GM12878 (cell line): ENCODE data around the gene EGR4. TPM values are rescaled to one million over a fixed set of nuclear protein-coding genes. Genes with fewer than 3 reads are reported as not detected.

Source experiments
- ATAC-seq: fragments of 200-7000 bp; cut with Tn5 transposase; 3 replicates; pipeline ENCODE4 v1.9.1; 2020; ENCODE audit warnings: mild to moderate bottlenecking, moderate library complexity
- BruUV-seq: library from RNA; stranded (reverse); fragments of 400-500 nt; replicated peaks from 2 replicates; lab custom pipeline; 2021; lab: Mats Ljungman, UMichigan
- CTCF ChIA-PET: fragments of 300-600 bp; sonication (Branson Sonifier 250); formaldehyde crosslinking; extraction: SDS; loops from one replicate; lab custom pipeline; 2021; ENCODE audit warnings: inconsistent platforms; lab: Yijun Ruan, JAX
- POLR2A ChIA-PET: fragments of 350-600 bp; formaldehyde crosslinking; extraction: SDS; loops from one replicate; lab custom pipeline; 2021; ENCODE audit warnings: inconsistent platforms; lab: Charles Lee
- RAD21 ChIA-PET: fragments of 300-600 bp; sonication (Branson Sonifier 250); formaldehyde crosslinking; loops from one replicate; lab custom pipeline; 2023; ENCODE audit warnings: antibody characterized with exemption; ENCODE audit not compliant: unreplicated experiment; lab: Charles Lee
- SMC1A ChIA-PET: fragments of 300-600 bp; sonication (Branson Sonifier 250); formaldehyde crosslinking; loops from one replicate; lab custom pipeline; 2023; ENCODE audit not compliant: unreplicated experiment, uncharacterized antibody; lab: Charles Lee
- DNase-seq: peaks from one replicate; pipeline ENCODE4 v3.0.0-alpha.2; 2011; ENCODE audit warnings: low read depth, low spot score
- FAIRE-seq: peaks from 3 replicates; lab custom pipeline; 2011; peaks lifted over from hg19 to GRCh38; lab: Jason Lieb, UNC
- H2AFZ ChIP-seq: 2 replicates; pipeline ENCODE4 v1.6.0; 2011; ENCODE audit warnings: low read depth, low read length, control low read depth; ENCODE audit not compliant: control insufficient read depth
- H3K27ac ChIP-seq: 2 replicates; pipeline ENCODE4 v1.5.1; 2011; ENCODE audit warnings: control low read depth; ENCODE audit not compliant: control insufficient read depth, insufficient read depth
- H3K27me3 ChIP-seq, 2 experiments: replicated peaks in 1 of 2; 2 replicates each; pipeline versions ENCODE4 v1.6.0 to v1.6.1; 2011; ENCODE audit warnings: low read length in 1 of 2; ENCODE audit not compliant: control insufficient read depth in 2 of 2, insufficient read depth in 2 of 2
- H3K36me3 ChIP-seq, 2 experiments: 2 replicates each; pipeline ENCODE4 v1.5.1; 2011; ENCODE audit warnings: low read length in 1 of 2; ENCODE audit not compliant: control insufficient read depth in 2 of 2, insufficient read depth in 2 of 2
- H3K4me1 ChIP-seq: 2 replicates; pipeline ENCODE4 v1.6.1; 2011; ENCODE audit warnings: mild to moderate bottlenecking, low read length, moderate library complexity, mixed read lengths; ENCODE audit not compliant: control insufficient read depth, insufficient read depth
- H3K4me2 ChIP-seq: 2 replicates; pipeline ENCODE4 v1.6.0; 2011; ENCODE audit warnings: control low read depth; ENCODE audit not compliant: control insufficient read depth, insufficient read depth
- H3K4me3 ChIP-seq: fragments of 200-600 bp; sonication (generic); 2 replicates; pipeline ENCODE4 v1.5.1; 2016
- H3K79me2 ChIP-seq: 2 replicates; pipeline ENCODE4 v1.6.0; 2011; ENCODE audit warnings: low read length; ENCODE audit not compliant: control insufficient read depth, insufficient read depth
- H3K9ac ChIP-seq: 2 replicates; pipeline ENCODE4 v1.8.0; 2011; ENCODE audit warnings: low read length, control low read depth, mixed read lengths; ENCODE audit not compliant: control insufficient read depth, insufficient read depth
- H3K9me3 ChIP-seq: replicated peaks from 3 replicates; pipeline ENCODE4 v1.5.1; 2011; ENCODE audit warnings: mild to moderate bottlenecking, low read length; ENCODE audit not compliant: control insufficient read depth, insufficient read depth
- H4K20me1 ChIP-seq: 2 replicates; pipeline ENCODE4 v1.6.0; 2011; ENCODE audit not compliant: control insufficient read depth, insufficient read depth
- ASH2L ChIP-seq: fragments of 300-600, 200-600 bp; sonication (generic); IDR thresholded peaks from 2 replicates; pipeline ENCODE4 v1.6.1; 2017; ENCODE audit warnings: low read depth, mild to moderate bottlenecking, borderline replicate concordance
- CEBPB ChIP-seq, 2 experiments: fragments of 150-350 bp in 1 of 2; IDR thresholded peaks; 2 replicates each; pipeline ENCODE4 v1.6.1; 2012 to 2014; ENCODE audit warnings: low read depth in 2 of 2, low read length in 2 of 2, borderline replicate concordance in 1 of 2, inconsistent platforms in 1 of 2
- EED ChIP-seq: sonication (generic); IDR thresholded peaks from 2 replicates; pipeline ENCODE4 v1.6.1; 2016; ENCODE audit warnings: antibody characterized with exemption, low read depth
- FOS ChIP-seq: IDR thresholded peaks from 3 replicates; pipeline ENCODE4 v1.6.1; 2011; ENCODE audit warnings: borderline replicate concordance; ENCODE audit not compliant: insufficient read length; ENCODE audit errors: extremely low read depth
- GATAD2B ChIP-seq: fragments of 450-650 bp; conservative IDR thresholded peaks from 2 replicates; pipeline ENCODE4 v1.6.1; 2017; ENCODE audit warnings: low read depth, mild to moderate bottlenecking, moderate library complexity
- HDAC2 ChIP-seq: fragments of 200-600 bp; sonication (generic); IDR thresholded peaks from 2 replicates; pipeline ENCODE4 v1.6.1; 2017
- KLF5 ChIP-seq: fragments of 450-650 bp; IDR thresholded peaks from 2 replicates; pipeline ENCODE4 v1.6.1; 2014; ENCODE audit warnings: mild to moderate bottlenecking; ENCODE audit not compliant: partially characterized antibody
- LARP7 ChIP-seq: fragments of 450-650 bp; IDR thresholded peaks from 2 replicates; pipeline ENCODE4 v1.6.1; 2017; ENCODE audit warnings: mild to moderate bottlenecking
- MAX ChIP-seq: IDR thresholded peaks from 2 replicates; pipeline ENCODE4 v1.6.1; 2012; ENCODE audit warnings: low read depth, low read length, improper control_type of control experiment
- MEF2B ChIP-seq: fragments of 450-650 bp; IDR thresholded peaks from 2 replicates; pipeline ENCODE4 v1.6.1; 2018; ENCODE audit warnings: mild to moderate bottlenecking, moderate library complexity; ENCODE audit not compliant: partially characterized antibody, poor library complexity, severe bottlenecking
- NR2C1 ChIP-seq: fragments of 450-650 bp; IDR thresholded peaks from 2 replicates; pipeline ENCODE4 v1.6.1; 2017; ENCODE audit warnings: antibody characterized with exemption, mild to moderate bottlenecking, moderate library complexity
- PAX8 ChIP-seq: fragments of 450-650 bp; IDR thresholded peaks from 2 replicates; pipeline ENCODE4 v1.6.1; 2017; ENCODE audit warnings: mild to moderate bottlenecking, moderate library complexity
- POLR2AphosphoS5 ChIP-seq: IDR thresholded peaks from 2 replicates; pipeline ENCODE4 v1.6.1; 2011; ENCODE audit warnings: mild to moderate bottlenecking, low read length, inconsistent platforms
- RUNX3 ChIP-seq: IDR thresholded peaks from 2 replicates; pipeline ENCODE4 v1.6.1; 2012; ENCODE audit warnings: low read length, inconsistent platforms
- SRF ChIP-seq, 2 experiments: IDR thresholded peaks; 2 replicates each; pipeline ENCODE4 v1.6.1; 2011; ENCODE audit warnings: low read depth in 2 of 2, low read length in 2 of 2, mild to moderate bottlenecking in 1 of 2, moderate library complexity in 1 of 2
- TBL1XR1 ChIP-seq: IDR thresholded peaks from 2 replicates; pipeline ENCODE4 v1.6.1; 2012; ENCODE audit warnings: low read depth, low read length, improper control_type of control experiment
- TCF3 ChIP-seq: IDR thresholded peaks from 2 replicates; pipeline ENCODE4 v1.6.1; 2012; ENCODE audit warnings: low read depth, mild to moderate bottlenecking, low read length, borderline replicate concordance; ENCODE audit not compliant: insufficient read depth
- ZNF207 ChIP-seq: fragments of 450-650 bp; IDR thresholded peaks from 2 replicates; pipeline ENCODE4 v1.6.1; 2014; ENCODE audit warnings: antibody characterized with exemption, mild to moderate bottlenecking, borderline replicate concordance
- WGBS: methylation state at CpG from one replicate; pipeline ENCODE4 v1.1.6; 2016; ENCODE audit warnings: low lambda C conversion rate; ENCODE audit not compliant: insufficient replicate concordance, insufficient coverage; ENCODE audit errors: missing lambda C conversion rate; 5-methylcytosine and 5-hydroxymethylcytosine counted together
- in situ Hi-C: fragments of 300-500 bp; cut with MboI; formaldehyde crosslinking; loops from 9 replicates; pipeline ENCODE4 v1.14.3; 2018; ENCODE audit warnings: mixed read lengths
- intact Hi-C: fragments of 100-400 bp; cut with micrococcal nuclease; formaldehyde crosslinking; loops from one replicate; pipeline ENCODE4 v1.14.2; 2022; ENCODE audit not compliant: unreplicated experiment
- polyA plus RNA-seq, 11 experiments: library from polyadenylated mRNA; depleted of rRNA in 4 of 11; unstranded in 6 of 11; stranded (reverse) in 5 of 11; fragments of >200 nt; fragmentation: Nextera tagmentation in 4 of 11; fragmentation: Illumina TruSeq in 1 of 11; extraction: Ambion mirVana in 4 of 11; extraction: Trizol in 1 of 11; gene quantifications; 1 replicate in 1 of 11; 2 replicates in 10 of 11; pipeline versions ENCODE4 v1.2.1 to v1.2.3, GENCODE V29; 2011 to 2016; ENCODE audit warnings: inconsistent platforms in 2 of 11, missing spikeins in 2 of 11, low read depth in 1 of 11
- total RNA-seq, 4 experiments: library from RNA; depleted of rRNA in 3 of 4; stranded (reverse); fragments of >200 nt in 3 of 4; fragmentation: Illumina TruSeq in 1 of 4; extraction: Trizol in 1 of 4; gene quantifications; 2 replicates each; pipeline versions ENCODE4 v1.2.1 to v1.2.3, GENCODE V29; 2013 to 2021

EGR4 gene
- total and polyA plus RNA-seq, 10 of the 15 experiments (the other 5 are each of a cell fraction or from before 2014, with no cell fraction given), result 0.07 TPM; not detected in 9

DNA sequence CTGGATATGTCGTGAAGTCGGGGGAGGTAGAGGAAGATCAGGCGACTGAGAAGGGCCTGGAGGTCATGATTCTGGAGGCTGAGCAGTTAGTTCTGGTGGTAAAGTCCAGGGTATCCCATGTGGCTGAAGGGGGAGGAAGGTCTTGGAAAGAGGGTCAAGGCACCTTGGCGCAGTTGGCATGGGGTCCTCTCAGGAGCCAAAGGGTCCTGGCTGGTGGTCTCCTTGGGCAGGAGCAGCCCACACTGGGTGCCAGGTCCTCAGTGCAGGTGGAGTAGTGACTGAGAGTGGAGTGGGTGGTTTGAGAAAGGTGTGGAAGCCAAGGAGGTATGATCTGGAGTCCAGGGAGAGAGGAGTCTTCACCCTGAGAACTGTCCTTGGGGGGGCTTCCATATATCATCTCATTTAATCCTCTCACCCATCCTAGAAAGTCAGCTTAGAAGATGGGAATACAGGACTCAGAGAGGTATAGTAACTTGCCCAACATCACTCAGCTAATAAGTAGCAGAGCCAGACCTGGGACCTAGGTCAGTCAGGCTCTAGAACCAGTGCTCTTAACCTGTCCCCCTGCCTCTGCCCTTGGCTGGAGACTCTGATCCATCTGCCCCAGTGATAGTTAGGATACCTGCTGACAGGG is 33.5 kb downstream of the EGR4 start:
- DNase-seq (no peak), ATAC-seq (no peak), FAIRE-seq (no peak)
- Histone ChIP-seq H2AFZ (no peak overlapping the region), H3K9me3 (no peaks in the 10 kb centered on the region), H3K9ac (no peak overlapping the region), H4K20me1 (no peaks in the 10 kb centered on the region), H3K27me3 (no peaks in the 10 kb centered on the region), H3K4me1 (no peaks in the 10 kb centered on the region), H3K27ac (no peak overlapping the region), H3K36me3 (peaks cover 10 to 21% of the 10 kb centered on the region in 2 experiments; a peak in 3 of 4 replicates), H3K4me3 (no peak overlapping the region), H3K4me2 (no peak overlapping the region), H3K79me2 (no peaks in the 10 kb centered on the region)
- TF ChIP-seq GATAD2B (no peak), EED (no peak), MAX (no peak), CEBPB (IDR thresholded peaks at IDR 0.05; ENCODE audit: borderline replicate concordance in 1 of 2, low read depth in 2 of 2, low read length in 2 of 2) (no peak), MEF2B (no peak), NR2C1 (no peak), LARP7 (no peak), TCF3 (no peak), KLF5 (no peak), FOS (no peak), ZNF207 (no peak), HDAC2 (no peak), ASH2L (no peak), TBL1XR1 (no peak), RUNX3 (no peak), PAX8 (no peak), POLR2AphosphoS5 (no peak), SRF (IDR thresholded peaks at IDR 0.05; ENCODE audit: low read depth in 2 of 2, low read length in 2 of 2) (no peak)
- SMC1A ChIA-PET, result no interaction called here
- CTCF ChIA-PET, result no interaction called here
- intact Hi-C loops, result no loop called here
- no TSS peak for BruUV-seq
- RAD21 ChIA-PET, result no interaction called here
- WGBS, result 91% methylated on average over 4 of the region's 4 CpGs
- POLR2A ChIA-PET, result interaction anchor here (0.8 kb wide), 1 partner anchor 10 kb away, joined by 3 read pairs; no protein-coding TSS in a partner anchor
- in situ Hi-C loops, result no loop called here
